PC-3 (cell line): ENCODE data around the gene VWA1. TPM values are rescaled to one million over a fixed set of nuclear protein-coding genes. Genes with fewer than 3 reads are reported as not detected.

ENCODE experiments used
- ATAC-seq: fragments of 200-7000 bp; cut with Tn5 transposase; 2 replicates; pipeline ENCODE4 v1.9.1; 2020; ENCODE audit warnings: mild to moderate bottlenecking, moderate library complexity
- BruUV-seq: library from RNA; stranded (reverse); fragments of 400-500 nt; replicated peaks from 2 replicates; lab custom pipeline; 2021; lab: Mats Ljungman, UMichigan
- CTCF ChIA-PET: fragments of 300-600 bp; sonication (Branson Sonifier 250); formaldehyde crosslinking; loops from one replicate; lab custom pipeline; 2022; ENCODE audit warnings: antibody characterized with exemption; lab: Charles Lee
- POLR2A ChIA-PET: fragments of 300-600 bp; sonication (Branson Sonifier 250); formaldehyde crosslinking; loops from one replicate; lab custom pipeline; 2022; ENCODE audit warnings: antibody characterized with exemption; ENCODE audit not compliant: unreplicated experiment; lab: Charles Lee
- DNase-seq: peaks from one replicate; pipeline ENCODE4 v3.0.0-alpha.2; 2015
- H2AFZ ChIP-seq: fragments of 300-600 bp; sonication (generic); 2 replicates; pipeline ENCODE4 v1.6.0; 2016; ENCODE audit warnings: antibody characterized with exemption, low read length
- H3F3A ChIP-seq: fragments of 300-600 bp; sonication (generic); one replicate; pipeline ENCODE4 v1.6.0; 2017; ENCODE audit warnings: antibody characterized with exemption, low read length, control low read depth, mild to moderate bottlenecking; ENCODE audit not compliant: unreplicated experiment
- H3K27ac ChIP-seq: fragments of 300-600 bp; sonication (generic); 2 replicates; pipeline ENCODE4 v1.5.1; 2016; ENCODE audit warnings: mild to moderate bottlenecking, low read length
- H3K27me3 ChIP-seq: fragments of 300-600 bp; sonication (generic); 2 replicates; pipeline ENCODE4 v1.6.1; 2016; ENCODE audit warnings: low read length, mixed read lengths
- H3K36me3 ChIP-seq: fragments of 300-600 bp; sonication (generic); 2 replicates; pipeline ENCODE4 v1.6.1; 2016; ENCODE audit warnings: low read depth, mixed run types, low read length, mixed read lengths
- H3K4me1 ChIP-seq: fragments of 300-600 bp; sonication (generic); 2 replicates; pipeline ENCODE4 v1.5.1; 2016; ENCODE audit warnings: low read length; ENCODE audit not compliant: insufficient read depth
- H3K4me2 ChIP-seq: fragments of 300-600 bp; sonication (generic); 2 replicates; pipeline ENCODE4 v1.6.0; 2016; ENCODE audit warnings: low read length
- H3K4me3 ChIP-seq: fragments of 300-600 bp; sonication (generic); 2 replicates; pipeline ENCODE4 v1.5.1; 2016; ENCODE audit warnings: mild to moderate bottlenecking, low read length, mixed read lengths
- H3K79me2 ChIP-seq: fragments of 300-600 bp; sonication (generic); 2 replicates; pipeline ENCODE4 v1.6.1; 2017; ENCODE audit warnings: low read length, mixed read lengths
- H3K9ac ChIP-seq: fragments of 300-600 bp; sonication (generic); 2 replicates; pipeline ENCODE4 v1.6.0; 2016; ENCODE audit warnings: mild to moderate bottlenecking, low read length
- H3K9me2 ChIP-seq: fragments of 300-600 bp; sonication (generic); replicated peaks from 2 replicates; pipeline ENCODE4 v1.6.1; 2016; ENCODE audit warnings: mixed run types, low read length, mixed read lengths
- H3K9me3 ChIP-seq: fragments of 300-600 bp; sonication (generic); 2 replicates; pipeline ENCODE4 v1.6.1; 2016; ENCODE audit warnings: low read length, mixed read lengths
- H4K20me1 ChIP-seq: fragments of 300-600 bp; sonication (generic); 2 replicates; pipeline ENCODE4 v1.6.1; 2016; ENCODE audit warnings: low read length, mixed read lengths
- CTCF ChIP-seq: fragments of 300-600 bp; sonication (generic); conservative IDR thresholded peaks from 2 replicates; pipeline ENCODE4 v1.5.1; 2017; ENCODE audit warnings: antibody characterized with exemption, low read depth, mild to moderate bottlenecking, low read length
- EZH2 ChIP-seq: fragments of 300-600 bp; sonication (generic); IDR thresholded peaks from one replicate; pipeline ENCODE4 v1.6.1; 2017; ENCODE audit warnings: antibody characterized with exemption, mild to moderate bottlenecking, low read length; ENCODE audit not compliant: unreplicated experiment
- EZH2phosphoT487 ChIP-seq: fragments of 300-600 bp; sonication (generic); IDR thresholded peaks from 2 replicates; pipeline ENCODE4 v1.6.1; 2018; ENCODE audit warnings: mild to moderate bottlenecking, antibody characterized with exemption, low read length, borderline replicate concordance
- intact Hi-C: fragments of 100-400 bp; cut with micrococcal nuclease; formaldehyde crosslinking; loops from 2 replicates; pipeline ENCODE4 v1.9.0; 2023
- total RNA-seq: library from RNA; depleted of rRNA; stranded (reverse); fragments of >200 nt; gene quantifications from 2 replicates; pipeline ENCODE4 v1.2.3, GENCODE V29; 2014

The VWA1 gene
- total RNA-seq, 1 experiment from 2014 or later = 59.1 TPM

GRCh38 chr1:1433804-1434130, 1.7 kb upstream of the VWA1 start:
- Histone ChIP-seq H3K9ac (peak overlapping the region; percentile 73), H3K79me2 (peaks cover 13% of the 10 kb centered on the region), H3K27ac (peak overlapping the region; percentile 89), H3K9me2 (no peaks in the 10 kb centered on the region), H3K4me3 (peak overlapping the region; percentile 40), H2AFZ (peak overlapping the region; percentile 58; the same call in 1 of the 2 replicates), H3K4me1 (peaks cover 48% of the 10 kb centered on the region), H3K9me3 (no peaks in the 10 kb centered on the region), H3K36me3 (no peaks in the 10 kb centered on the region), H3K27me3 (no peaks in the 10 kb centered on the region), H3F3A (peaks cover 4% of the 10 kb centered on the region), H3K4me2 (peak overlapping the region; percentile 78), H4K20me1 (no peaks in the 10 kb centered on the region)
- DNase-seq (peak; percentile 75), ATAC-seq (peak; percentile 2; the same call in 1 of the 2 replicates)
- no TSS peak for BruUV-seq
- ChIA-PET POLR2A (interaction anchor here (0.6 kb wide), 1 partner anchor 224 kb away, joined by 6 read pairs; no protein-coding TSS in a partner anchor), CTCF (no interaction called here)
- intact Hi-C loops = no loop called here
- no peak for TF ChIP-seq EZH2phosphoT487

- no peak for TF ChIP-seq EZH2phosphoT487
- no peak for TF ChIP-seq EZH2
- no peak for TF ChIP-seq CTCF
- intact Hi-C loops = no loop called here
- Histone ChIP-seq H3K4me3 (no peak overlapping the region), H3K9me3 (no peaks in the 10 kb centered on the region), H4K20me1 (no peaks in the 10 kb centered on the region), H3K9ac (0 out of 2 replicates have a peak overlapping the region, but pooled peaks have one; percentile 73), H3K79me2 (peaks cover 13% of the 10 kb centered on the region), H3K36me3 (no peaks in the 10 kb centered on the region), H2AFZ (no peak overlapping the region), H3K4me1 (peaks cover 48% of the 10 kb centered on the region), H3K27me3 (no peaks in the 10 kb centered on the region), H3K4me2 (peak overlapping the region; percentile 78; the same call in 1 of the 2 replicates), H3F3A (peaks cover 2% of the 10 kb centered on the region), H3K9me2 (no peaks in the 10 kb centered on the region), H3K27ac (peak overlapping the region; percentile 89)
- ATAC-seq (no peak), DNase-seq (no peak)
- BruUV-seq = no TSS peak
- CTCF ChIA-PET = no interaction called here
- POLR2A ChIA-PET = no interaction called here
These were observed 1.2 kb upstream of the VWA1 start for GRCh38 chr1:1434131-1434823.

GRCh38 chr1:1434824-1435105, 725 bp upstream of the VWA1 start:
- H3K4me3 ChIP-seq = no peak overlapping the region
- H3F3A ChIP-seq = no peaks in the 10 kb centered on the region
- no peak overlapping the region for H3K9ac ChIP-seq
- no peaks in the 10 kb centered on the region for H3K36me3 ChIP-seq
- ATAC-seq = no peak
- H3K79me2 ChIP-seq = peaks cover 13% of the 10 kb centered on the region
- ChIA-PET POLR2A (no interaction called here), CTCF (no interaction called here)
- DNase-seq = no peak
- H3K4me2 ChIP-seq = peak overlapping the region; percentile 90
- no peaks in the 10 kb centered on the region for H3K27me3 ChIP-seq
- TF ChIP-seq CTCF (no peak), EZH2 (no peak), EZH2phosphoT487 (no peak)
- no peaks in the 10 kb centered on the region for H4K20me1 ChIP-seq
- H3K27ac ChIP-seq = no peak overlapping the region
- intact Hi-C loops = no loop called here
- H3K9me2 ChIP-seq = no peaks in the 10 kb centered on the region
- no peak overlapping the region for H2AFZ ChIP-seq
- H3K9me3 ChIP-seq = no peaks in the 10 kb centered on the region
- peaks cover 48% of the 10 kb centered on the region for H3K4me1 ChIP-seq
- no TSS peak for BruUV-seq
